Forelimb muscle (tissue), 1 donor: ENCODE data around the gene MYH9. TPM values are rescaled to one million over a fixed set of nuclear protein-coding genes. Genes with fewer than 3 reads are reported as not detected.

Experiments used
- DNase-seq: peaks from one replicate; pipeline ENCODE4 v3.0.0-alpha.2; 2013; ENCODE audit warnings: low read depth
- polyA plus RNA-seq: library from polyadenylated mRNA; unstranded; fragments of 120-200 nt; gene quantifications from one replicate; pipeline ENCODE4 v1.2.1, GENCODE V29; 2013; ENCODE audit not compliant: insufficient read length

Gene MYH9
- polyA plus RNA-seq, 1 donor = 83.0 TPM

DNA sequence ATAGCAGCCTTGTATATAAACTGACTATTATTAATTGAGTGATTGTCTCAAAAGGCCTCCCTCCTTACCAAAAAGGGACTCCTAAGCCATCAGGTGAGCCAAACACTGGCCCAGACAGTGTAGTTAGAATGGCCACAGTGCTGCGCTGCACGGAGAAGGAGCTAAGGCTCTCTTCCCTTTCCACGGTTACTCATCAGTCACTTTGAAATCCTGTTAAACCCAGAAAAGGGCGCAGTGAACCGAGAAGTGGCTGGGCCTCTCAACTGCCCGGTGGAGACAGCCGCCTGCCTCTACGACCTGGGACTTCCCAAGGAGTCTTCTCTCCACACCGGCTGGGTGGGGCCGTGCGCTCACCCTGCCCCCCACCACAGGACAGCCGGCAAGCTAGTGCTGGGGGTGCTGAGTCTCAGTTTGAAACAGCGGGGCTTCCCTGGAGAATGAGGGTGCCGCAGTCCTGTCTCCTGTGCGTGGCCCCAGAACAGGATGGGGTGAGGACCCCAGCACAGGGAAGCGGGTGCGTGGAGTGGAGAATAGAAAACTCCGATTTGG, 1.3 kb downstream of the MYH9 start:
- DNase-seq = no peak

DNA sequence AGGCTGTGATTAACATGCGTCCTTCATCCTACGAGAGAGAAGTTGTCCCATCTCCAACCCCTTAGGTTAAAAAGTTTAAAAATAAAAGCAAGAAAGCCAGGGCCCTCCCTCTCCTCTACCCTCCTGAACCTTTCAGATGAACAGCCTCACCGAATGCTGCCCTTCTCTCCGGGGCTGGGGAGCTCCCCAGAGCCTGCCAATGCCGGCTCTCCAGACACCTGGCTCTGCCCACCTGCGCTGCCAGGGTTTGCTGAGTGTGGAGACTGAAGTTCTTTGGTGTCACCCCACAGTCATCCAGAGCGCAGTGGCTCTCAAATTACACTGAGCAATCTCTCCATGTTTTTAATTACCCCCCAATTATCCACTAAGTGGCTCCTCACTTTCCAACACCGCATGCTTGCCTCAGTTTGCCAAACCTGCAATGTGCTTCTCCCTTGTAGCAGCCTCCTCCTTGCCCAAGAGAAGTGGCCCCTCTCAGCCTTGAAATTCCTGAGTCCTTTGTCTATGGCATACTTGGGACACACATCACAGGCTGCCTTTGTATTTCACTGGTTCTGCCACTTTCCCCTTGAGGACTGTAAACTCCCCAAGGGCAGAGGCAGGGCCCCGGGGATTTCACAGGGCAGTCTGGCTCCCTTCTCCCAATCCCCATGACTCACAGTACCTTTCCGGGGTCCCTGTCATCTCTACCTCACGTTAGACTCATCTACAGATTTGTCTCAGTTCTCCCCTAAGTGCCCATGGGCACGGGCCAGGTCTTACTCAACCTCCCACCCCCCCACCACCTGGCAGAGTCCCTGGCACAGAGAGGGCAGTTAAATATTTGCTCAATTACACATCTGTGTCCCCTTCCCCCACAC, 2.0 kb downstream of the MYH9 start:
- no peak for DNase-seq

DNA sequence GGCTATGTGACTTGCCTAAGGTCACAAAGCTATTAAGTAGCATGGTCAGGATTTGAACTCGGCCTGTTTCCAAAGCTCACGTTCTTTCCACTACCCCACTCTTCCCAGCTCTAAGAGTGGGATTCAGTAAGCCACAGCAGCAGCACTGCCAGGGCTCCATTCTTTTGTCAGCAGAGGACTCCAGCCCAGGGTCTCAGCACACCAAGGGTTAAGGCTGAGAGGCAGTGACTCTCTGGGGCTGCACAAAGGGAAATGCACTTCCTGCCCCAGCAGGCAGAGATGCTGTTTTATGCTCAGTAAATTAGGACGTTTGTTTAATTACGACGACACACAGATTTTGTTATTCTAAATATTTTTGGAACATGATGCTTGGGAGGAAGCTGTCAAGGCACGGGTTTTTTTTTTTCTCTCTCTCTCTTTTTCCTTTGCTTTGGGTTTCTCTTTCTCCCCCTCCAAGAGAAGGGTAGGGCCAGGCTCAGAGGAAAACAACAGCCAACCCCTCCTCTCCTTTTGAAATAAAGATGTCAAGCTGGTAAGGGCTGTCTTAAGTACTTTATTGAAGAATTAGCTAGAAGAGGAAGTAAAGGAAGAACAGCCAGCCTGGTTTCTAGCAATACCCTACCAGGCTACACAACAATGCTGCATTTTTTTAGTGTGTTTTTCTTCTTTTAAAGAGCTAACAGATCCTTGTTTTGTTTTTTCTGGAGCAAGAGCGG, 2.8 kb downstream of the MYH9 start:
- DNase-seq = no peak

DNA sequence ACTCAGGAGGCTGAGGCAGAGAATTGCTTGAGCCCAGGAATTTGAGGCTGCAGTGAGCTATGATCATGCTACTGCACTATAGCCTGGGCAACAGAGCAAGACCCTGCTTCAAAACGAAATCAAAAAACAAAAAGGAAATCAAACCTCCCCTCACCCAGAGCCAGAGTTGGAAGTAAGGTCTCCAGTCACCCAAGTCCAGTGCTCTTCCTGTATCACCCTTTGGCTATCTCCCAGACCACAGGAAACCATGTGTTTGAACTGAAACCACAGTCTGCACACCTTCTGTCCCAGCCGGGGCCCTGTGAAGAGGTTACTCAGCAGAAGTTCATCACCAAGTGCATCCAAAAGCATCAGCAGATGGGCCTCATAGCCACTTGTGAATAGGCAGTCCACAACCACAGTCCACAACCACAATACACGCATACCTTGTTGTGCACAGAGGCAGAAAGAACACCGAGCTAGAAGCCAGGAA, 4.6 kb downstream of the MYH9 start:
- DNase-seq = no peak

DNA sequence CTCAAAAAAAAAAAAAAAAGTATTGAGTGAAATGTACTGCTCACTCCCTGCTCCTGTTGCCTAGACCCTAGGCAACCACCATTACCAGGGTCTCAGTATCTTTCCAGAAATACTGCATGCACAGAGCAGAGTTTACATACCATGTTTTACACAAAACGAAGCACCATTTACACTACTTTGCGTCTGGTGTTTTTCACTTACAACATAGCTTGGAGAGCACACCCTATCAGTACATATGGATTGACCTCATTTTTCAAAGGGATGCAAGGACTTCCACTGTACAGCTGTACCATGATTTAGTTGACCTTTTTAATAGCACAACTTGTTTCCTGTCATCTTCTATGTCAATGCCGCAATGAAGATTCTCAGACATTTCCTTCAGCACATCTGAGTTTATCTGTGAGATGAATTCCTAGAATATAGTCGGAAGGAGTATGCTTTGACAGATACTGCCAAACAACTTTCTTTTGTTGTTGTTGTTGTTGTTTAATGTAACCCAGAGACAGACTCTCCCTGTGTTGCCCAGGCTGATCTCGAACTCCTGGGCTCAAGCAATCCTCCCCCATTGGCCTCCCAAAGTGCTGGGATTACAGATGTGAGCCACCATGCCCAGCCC, 6.1 kb downstream of the MYH9 start:
- DNase-seq = no peak

GRCh38 chr22:36379593-36380361, 8.0 kb downstream of the MYH9 start:
- DNase-seq = no peak

DNA sequence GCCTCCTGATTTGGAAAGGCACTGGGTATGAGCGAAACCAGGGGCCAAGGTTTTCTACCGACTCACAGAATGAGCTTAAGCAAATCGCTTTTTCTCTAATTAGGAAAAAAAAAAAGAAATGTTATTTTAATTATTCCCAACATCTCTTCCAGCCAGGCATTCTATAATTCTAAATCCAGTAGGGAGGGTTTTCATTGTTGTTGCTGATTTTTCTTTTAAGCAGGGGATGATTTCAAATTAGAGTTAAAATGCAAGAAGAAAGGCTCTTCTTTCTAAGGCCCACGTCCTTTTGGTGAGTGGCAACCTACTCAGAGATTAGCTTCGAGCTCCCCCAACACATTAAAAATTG, 8.9 kb downstream of the MYH9 start:
- no peak for DNase-seq

- no peak for DNase-seq
These were observed 9.5 kb downstream of the MYH9 start for GRCh38 chr22:36378080-36378868.

DNA sequence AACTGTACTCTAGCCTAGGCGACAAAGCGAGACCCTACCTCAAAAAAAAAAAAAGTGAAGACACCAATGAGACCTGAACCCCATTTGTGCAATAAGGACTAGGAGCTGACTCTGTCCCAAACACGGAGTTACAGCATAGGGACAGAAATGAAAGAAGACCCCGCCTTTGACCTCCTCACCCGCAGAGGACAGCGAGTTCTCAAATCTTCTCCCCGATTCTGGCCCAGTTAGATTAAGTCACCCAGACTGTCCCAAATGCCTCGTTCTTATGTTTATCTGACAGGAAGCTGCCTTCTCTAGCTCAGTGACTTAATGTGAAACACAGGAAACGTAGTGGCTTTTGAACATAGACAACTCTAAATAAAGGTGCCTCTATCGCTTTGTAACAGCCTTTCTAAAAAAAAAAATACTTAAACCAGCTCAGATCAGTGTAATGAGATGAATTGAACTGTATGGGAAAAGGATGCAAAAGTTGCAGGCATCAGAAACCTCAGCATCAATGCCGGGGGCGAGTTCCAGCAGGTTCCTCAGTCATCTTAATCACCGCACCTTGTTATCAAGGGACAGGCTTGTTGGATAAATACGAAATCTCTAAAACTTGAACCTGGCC, 10.6 kb downstream of the MYH9 start:
- no peak for DNase-seq

GRCh38 chr22:36376265-36376664, 11.5 kb downstream of the MYH9 start:
- no peak for DNase-seq

- no peak for DNase-seq
These were observed 12.4 kb downstream of the MYH9 start for GRCh38 chr22:36375071-36375980.

- no peak for DNase-seq
These were observed 13.2 kb downstream of the MYH9 start for GRCh38 chr22:36374603-36375024.

GRCh38 chr22:36373258-36373579, 14.5 kb downstream of the MYH9 start:
- no peak for DNase-seq

- no peak for DNase-seq
These were observed 15.8 kb downstream of the MYH9 start for GRCh38 chr22:36371920-36372319.

GRCh38 chr22:36369922-36370791, 17.6 kb downstream of the MYH9 start:
- DNase-seq = no peak

GRCh38 chr22:36369004-36369921, 18.5 kb downstream of the MYH9 start:
- no peak for DNase-seq

DNA sequence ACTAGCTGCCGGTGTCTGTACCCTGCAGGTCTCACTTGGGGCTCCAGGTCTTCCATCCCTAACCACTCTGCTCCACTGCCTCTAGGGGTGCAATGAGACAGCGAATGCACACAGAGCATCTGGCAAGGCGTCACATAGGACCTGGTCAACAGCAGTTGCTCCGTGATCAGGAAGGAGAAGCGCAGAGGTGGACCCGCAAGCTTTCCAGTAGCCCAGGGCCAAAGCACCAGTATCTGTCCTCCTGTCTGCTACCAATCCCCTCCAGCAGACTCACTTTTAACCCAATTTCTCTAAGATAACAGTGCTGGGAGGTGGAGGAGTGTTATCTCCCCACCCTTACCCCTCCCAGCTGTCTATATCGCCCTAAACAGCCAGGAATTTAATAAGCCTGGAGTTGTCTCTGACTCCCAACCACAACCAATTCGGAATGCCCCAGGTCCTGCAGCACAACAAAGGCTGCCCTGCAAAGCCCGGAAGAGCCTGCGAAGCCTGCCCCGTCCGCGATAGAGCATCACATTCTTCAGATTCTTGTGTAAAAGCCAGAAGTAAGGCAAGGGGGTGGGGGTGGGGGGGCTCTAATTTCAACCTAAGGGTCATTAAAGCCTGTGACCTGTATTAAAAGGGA, 19.3 kb downstream of the MYH9 start:
- DNase-seq = no peak
